K562 (cell line): ENCODE measurements around the gene DRICH1. TPM values are rescaled to one million over a fixed set of nuclear protein-coding genes. Genes with fewer than 3 reads are reported as not detected.

ENCODE experiments used
- ATAC-seq: fragments of 200-7000 bp; cut with Tn5 transposase; 3 replicates; pipeline ENCODE4 v1.9.1; 2020; ENCODE audit warnings: moderate library complexity
- BruUV-seq: library from RNA; stranded (reverse); fragments of 400-500 nt; replicated peaks from 2 replicates; lab custom pipeline; 2021; lab: Mats Ljungman, UMichigan
- CTCF ChIA-PET: fragments of 300-600 bp; formaldehyde crosslinking; extraction: SDS; loops from one replicate; lab custom pipeline; 2021; ENCODE audit warnings: low intra/inter-chr PET ratio; lab: Yijun Ruan, JAX
- POLR2A ChIA-PET: fragments of 300-600, 350-650 bp; sonication (Branson Sonifier 250); formaldehyde crosslinking; extraction: SDS; loops from one replicate; lab custom pipeline; 2021; ENCODE audit warnings: antibody characterized with exemption, inconsistent platforms; lab: Yijun Ruan, JAX
- DNase-seq, 4 experiments: peaks; one replicate each; pipeline versions ENCODE4 v3.0.0 to v3.0.0-alpha.2; 2011 to 2018; ENCODE audit warnings: low spot score in 3 of 4, mixed read lengths in 3 of 4; ENCODE audit errors: extremely low read depth in 1 of 4
- FAIRE-seq: peaks from 2 replicates; lab custom pipeline; 2011; peaks lifted over from hg19 to GRCh38; lab: Jason Lieb, UNC
- H2AFZ ChIP-seq: 2 replicates; pipeline ENCODE4 v1.6.0; 2011; ENCODE audit warnings: low read depth, low read length, control low read depth, inconsistent platforms
- H3K27ac ChIP-seq: fragments of 200-600 bp; 3 replicates; pipeline ENCODE4 v1.8.0; 2011; ENCODE audit warnings: low read depth, mild to moderate bottlenecking, control low read depth, inconsistent platforms, low read length, moderate library complexity, mixed read lengths; ENCODE audit errors: extremely low read depth
- H3K27me3 ChIP-seq, 2 experiments: fragments of 300-600 bp in 1 of 2; 2 replicates in 1 of 2; 3 replicates in 1 of 2; pipeline versions ENCODE4 v1.6.0 to v1.8.0; 2011; ENCODE audit warnings: inconsistent platforms in 2 of 2, low read length in 2 of 2, mild to moderate bottlenecking in 1 of 2, mixed read lengths in 1 of 2, moderate library complexity in 1 of 2; ENCODE audit not compliant: control insufficient read depth in 2 of 2, insufficient read depth in 2 of 2
- H3K36me3 ChIP-seq: fragments of 300-600 bp; 3 replicates; pipeline ENCODE4 v1.8.0; 2011; ENCODE audit warnings: mild to moderate bottlenecking, low read length, inconsistent platforms; ENCODE audit not compliant: control insufficient read depth, insufficient read depth
- H3K4me1 ChIP-seq, 2 experiments: fragments of 200-600 bp in 1 of 2; replicated peaks in 1 of 2; 2 replicates in 1 of 2; 3 replicates in 1 of 2; pipeline versions ENCODE4 v1.5.1 to v1.8.0; 2011; ENCODE audit warnings: inconsistent platforms in 2 of 2, low read length in 2 of 2, mild to moderate bottlenecking in 1 of 2, mixed read lengths in 1 of 2, moderate library complexity in 1 of 2; ENCODE audit not compliant: control insufficient read depth in 2 of 2, insufficient read depth in 2 of 2
- H3K4me2 ChIP-seq: 2 replicates; pipeline ENCODE4 v1.6.1; 2011; ENCODE audit warnings: low read length, control low read depth, inconsistent platforms, mixed read lengths; ENCODE audit not compliant: insufficient read depth
- H3K4me3 ChIP-seq: fragments of 200-600 bp; sonication (generic), shearing (Covaris generic); 2 replicates; pipeline ENCODE4 v1.5.1; 2016; ENCODE audit warnings: control low read depth, inconsistent platforms
- H3K79me2 ChIP-seq: fragments of 200-600 bp; 3 replicates; pipeline ENCODE4 v1.8.0; 2011; ENCODE audit warnings: low read length, inconsistent platforms; ENCODE audit not compliant: control insufficient read depth, insufficient read depth
- H3K9ac ChIP-seq, 2 experiments: 2 replicates each; pipeline versions ENCODE4 v1.6.0 to v1.6.1; 2011; ENCODE audit warnings: low read depth in 2 of 2, low read length in 2 of 2, control low read depth in 1 of 2, inconsistent platforms in 1 of 2, mild to moderate bottlenecking in 1 of 2, mixed read lengths in 1 of 2; ENCODE audit not compliant: insufficient read depth in 1 of 2
- H3K9me1 ChIP-seq: one replicate; pipeline ENCODE4 v1.6.0; 2011; ENCODE audit warnings: inconsistent platforms, mild to moderate bottlenecking, low read length, moderate library complexity; ENCODE audit not compliant: control insufficient read depth, insufficient read depth
- H3K9me3 ChIP-seq: replicated peaks from 2 replicates; pipeline ENCODE4 v1.5.1; 2011; ENCODE audit warnings: low read depth, low read length, inconsistent platforms; ENCODE audit not compliant: control insufficient read depth, insufficient read depth
- H4K20me1 ChIP-seq: replicated peaks from 2 replicates; pipeline ENCODE4 v1.6.1; 2011; ENCODE audit warnings: low read length, inconsistent platforms, mixed read lengths; ENCODE audit not compliant: control insufficient read depth, insufficient read depth
- EZH2 ChIP-seq: IDR thresholded peaks from 2 replicates; pipeline ENCODE4 v1.6.1; 2012; ENCODE audit warnings: low read depth, mild to moderate bottlenecking, inconsistent platforms, low read length, borderline replicate concordance
- HNRNPH1 ChIP-seq: fragments of 200-400 bp; formaldehyde crosslinking; optimal IDR thresholded peaks from 2 replicates; pipeline ENCODE3; 2017; ENCODE audit warnings: low read depth, mild to moderate bottlenecking, low read length, moderate library complexity
- MTA2 ChIP-seq: fragments of 450-650 bp; IDR thresholded peaks from 2 replicates; pipeline ENCODE4 v1.6.1; 2016; ENCODE audit warnings: low read depth
- NCOA2 ChIP-seq, 2 experiments: fragments of 450-650 bp; IDR thresholded peaks; 2 replicates each; pipeline ENCODE4 v1.6.1; 2018; ENCODE audit warnings: mild to moderate bottlenecking in 2 of 2, moderate library complexity in 1 of 2; ENCODE audit not compliant: partially characterized antibody in 2 of 2
- ZFX ChIP-seq: sonication (generic); formaldehyde crosslinking; IDR thresholded peaks from 2 replicates; pipeline ENCODE4 v1.8.0; 2022; ENCODE audit warnings: mild to moderate bottlenecking, missing genetic modification reagents, moderate library complexity
- ZNF224 ChIP-seq: sonication (generic); formaldehyde crosslinking; IDR thresholded peaks from 2 replicates; pipeline ENCODE4 v1.8.0; 2022; ENCODE audit warnings: mild to moderate bottlenecking, missing genetic modification reagents
- ZNF584 ChIP-seq: fragments of 200-800 bp; sonication (Bioruptor generic); IDR thresholded peaks from 2 replicates; pipeline ENCODE4 v1.6.1; 2016; ENCODE audit warnings: low read depth, mild to moderate bottlenecking, missing genetic modification characterization, missing compliant biosample characterization
- WGBS: fragments of 100-300 bp; shearing (Covaris generic); methylation state at CpG from one replicate; pipeline ENCODE4 v1.1.6; 2016; ENCODE audit warnings: low coverage, mixed read lengths; ENCODE audit not compliant: insufficient coverage; ENCODE audit errors: missing lambda C conversion rate; 5-methylcytosine and 5-hydroxymethylcytosine counted together
- in situ Hi-C: fragments of 300-500 bp; cut with MboI; formaldehyde crosslinking; loops from 4 replicates; pipeline ENCODE4 v1.15.0; 2018; ENCODE audit warnings: inconsistent platforms, mixed read lengths
- intact Hi-C: fragments of 100-400 bp; cut with micrococcal nuclease; formaldehyde crosslinking; loops from 2 replicates; pipeline ENCODE4 v1.14.2; 2022
- polyA plus RNA-seq, 8 experiments: library from polyadenylated mRNA; depleted of rRNA in 4 of 8; stranded (reverse) in 5 of 8; unstranded in 3 of 8; fragments of >200 nt; fragmentation: Nextera tagmentation in 2 of 8; fragmentation: Illumina TruSeq in 1 of 8; extraction: Ambion mirVana in 2 of 8; extraction: Trizol in 1 of 8; gene quantifications; 2 replicates each; pipeline versions ENCODE4 v1.2.1 to v1.2.3, GENCODE V29; 2011 to 2014; ENCODE audit warnings: inconsistent platforms in 1 of 8, missing spikeins in 1 of 8
- total RNA-seq, 7 experiments: library from RNA; depleted of rRNA in 6 of 7; stranded (reverse); fragments of >200 nt in 6 of 7; fragmentation: Illumina TruSeq in 2 of 7; extraction: Trizol in 2 of 7; gene quantifications; 2 replicates each; pipeline versions ENCODE4 v1.2.1 to v1.2.3, GENCODE V29; 2011 to 2021; ENCODE audit warnings: low replicate concordance in 1 of 7
- TF ChIP-seq, protein P1 (sequence below): IDR thresholded peaks from 2 replicates; pipeline ENCODE4 v1.6.1; 2011; ENCODE audit warnings: borderline replicate concordance, low read depth, mild to moderate bottlenecking, moderate library complexity, low read length; ENCODE audit not compliant: insufficient read depth, poor library complexity, severe bottlenecking
- TF ChIP-seq, protein P2 (sequence below): fragments of 250-450 bp; sonication (Bioruptor Pico); IDR thresholded peaks from 2 replicates; pipeline ENCODE4 v1.5.0; 2021
- TF ChIP-seq, protein P3 (sequence below): fragments of 250-450 bp; sonication (Bioruptor Pico); IDR thresholded peaks from 2 replicates; pipeline ENCODE4 v1.4.0; 2020; ENCODE audit warnings: borderline replicate concordance

DRICH1 gene
- total and polyA plus RNA-seq, 9 of the 15 experiments (the other 6 are each of a cell fraction or from before 2014, with no cell fraction given): 0.07 to 0.36 (median 0.14) TPM; not detected in 2

DNA sequence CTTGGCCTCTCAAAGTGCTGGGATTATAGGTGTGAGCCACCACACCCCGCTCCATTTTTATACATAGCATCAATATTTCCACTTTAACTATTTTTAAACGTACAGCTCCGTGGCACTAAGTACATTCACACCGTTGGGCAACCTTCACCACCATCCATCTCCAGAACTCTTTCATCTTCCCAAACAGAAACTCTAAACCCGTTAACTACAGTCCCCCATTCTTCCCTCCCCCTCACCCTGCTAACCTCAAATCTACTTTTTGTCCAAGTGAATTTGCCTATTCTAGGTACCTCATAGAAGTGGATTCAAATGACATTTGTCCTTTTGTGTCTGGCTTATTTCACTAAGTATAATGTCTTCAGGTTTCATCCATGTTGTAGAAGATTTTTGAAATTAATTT is 55.4 kb downstream of the DRICH1 start:
- CTCF ChIA-PET: no interaction called here
- peaks cover 0 to 12% of the 10 kb centered on the region in 2 experiments; a peak in 2 of 5 replicates for H3K4me1 ChIP-seq
- H3K9me1 ChIP-seq: no peaks in the 10 kb centered on the region
- H3K79me2 ChIP-seq: no peaks in the 10 kb centered on the region
- WGBS: 1% methylated on average over 5 of the region's 5 CpGs
- intact Hi-C loops (no loop called here), in situ Hi-C loops (loop anchor here (25.0 kb wide), 2 partner anchors 414 to 614 kb away; no protein-coding TSS in a partner anchor)
- FAIRE-seq (no peak), DNase-seq (no peak), ATAC-seq (no peak)
- H3K4me3 ChIP-seq: no peak overlapping the region
- H3K27me3 ChIP-seq: no peaks in the 10 kb centered on the region
- no peak overlapping the region for H3K4me2 ChIP-seq
- H3K9me3 ChIP-seq: no peaks in the 10 kb centered on the region
- POLR2A ChIA-PET: no interaction called here
- BruUV-seq: no TSS peak
- no peaks in the 10 kb centered on the region for H3K36me3 ChIP-seq
- H3K27ac ChIP-seq: no peak overlapping the region
- no peak for TF ChIP-seq EZH2
- TF ChIP-seq, protein P1, sequence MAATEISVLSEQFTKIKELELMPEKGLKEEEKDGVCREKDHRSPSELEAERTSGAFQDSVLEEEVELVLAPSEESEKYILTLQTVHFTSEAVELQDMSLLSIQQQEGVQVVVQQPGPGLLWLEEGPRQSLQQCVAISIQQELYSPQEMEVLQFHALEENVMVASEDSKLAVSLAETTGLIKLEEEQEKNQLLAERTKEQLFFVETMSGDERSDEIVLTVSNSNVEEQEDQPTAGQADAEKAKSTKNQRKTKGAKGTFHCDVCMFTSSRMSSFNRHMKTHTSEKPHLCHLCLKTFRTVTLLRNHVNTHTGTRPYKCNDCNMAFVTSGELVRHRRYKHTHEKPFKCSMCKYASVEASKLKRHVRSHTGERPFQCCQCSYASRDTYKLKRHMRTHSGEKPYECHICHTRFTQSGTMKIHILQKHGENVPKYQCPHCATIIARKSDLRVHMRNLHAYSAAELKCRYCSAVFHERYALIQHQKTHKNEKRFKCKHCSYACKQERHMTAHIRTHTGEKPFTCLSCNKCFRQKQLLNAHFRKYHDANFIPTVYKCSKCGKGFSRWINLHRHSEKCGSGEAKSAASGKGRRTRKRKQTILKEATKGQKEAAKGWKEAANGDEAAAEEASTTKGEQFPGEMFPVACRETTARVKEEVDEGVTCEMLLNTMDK: no peak
- no peaks in the 10 kb centered on the region for H4K20me1 ChIP-seq
- H2AFZ ChIP-seq: no peak overlapping the region
- no peak overlapping the region for H3K9ac ChIP-seq

DNA sequence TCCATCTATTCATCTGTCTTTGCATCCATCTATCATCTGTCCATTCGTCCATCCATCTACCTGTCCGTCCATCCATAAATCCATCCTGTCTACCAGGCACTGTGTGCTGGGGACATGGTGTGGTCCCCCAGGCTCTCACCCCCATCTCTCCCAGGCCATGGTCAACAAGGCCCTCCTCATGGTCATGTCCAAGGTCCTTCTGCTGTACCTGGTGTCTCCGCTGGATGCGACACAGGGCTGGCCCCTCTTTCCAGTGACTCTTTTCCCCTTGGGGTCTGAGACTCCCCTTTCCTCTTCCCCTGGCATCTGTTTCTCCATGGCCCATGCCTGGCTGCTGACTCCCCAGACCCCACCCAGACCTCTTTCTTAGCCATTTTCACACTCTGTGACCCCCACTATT is 56.5 kb downstream of the DRICH1 start:
- H3K9ac ChIP-seq: no peak overlapping the region
- H3K9me3 ChIP-seq: no peaks in the 10 kb centered on the region
- H3K36me3 ChIP-seq: no peaks in the 10 kb centered on the region
- H4K20me1 ChIP-seq: no peaks in the 10 kb centered on the region
- ChIA-PET POLR2A (no interaction called here), CTCF (no interaction called here)
- no peaks in the 10 kb centered on the region for H3K79me2 ChIP-seq
- H3K27me3 ChIP-seq: no peaks in the 10 kb centered on the region
- intact Hi-C loops (no loop called here), in situ Hi-C loops (loop anchor here (25.0 kb wide), 2 partner anchors 413 to 613 kb away; no protein-coding TSS in a partner anchor)
- no peak overlapping the region for H3K4me2 ChIP-seq
- peaks cover 0 to 8% of the 10 kb centered on the region in 2 experiments; a peak in 2 of 5 replicates for H3K4me1 ChIP-seq
- DNase-seq (no peak), ATAC-seq (no peak), FAIRE-seq (no peak)
- BruUV-seq: no TSS peak
- no peak overlapping the region for H3K4me3 ChIP-seq
- 23% methylated on average over 4 of the region's 4 CpGs for WGBS
- no peak overlapping the region for H3K27ac ChIP-seq
- H2AFZ ChIP-seq: no peak overlapping the region
- H3K9me1 ChIP-seq: no peaks in the 10 kb centered on the region
- no peak for TF ChIP-seq HNRNPH1
- TF ChIP-seq MTA2: no peak
- TF ChIP-seq, protein P2, sequence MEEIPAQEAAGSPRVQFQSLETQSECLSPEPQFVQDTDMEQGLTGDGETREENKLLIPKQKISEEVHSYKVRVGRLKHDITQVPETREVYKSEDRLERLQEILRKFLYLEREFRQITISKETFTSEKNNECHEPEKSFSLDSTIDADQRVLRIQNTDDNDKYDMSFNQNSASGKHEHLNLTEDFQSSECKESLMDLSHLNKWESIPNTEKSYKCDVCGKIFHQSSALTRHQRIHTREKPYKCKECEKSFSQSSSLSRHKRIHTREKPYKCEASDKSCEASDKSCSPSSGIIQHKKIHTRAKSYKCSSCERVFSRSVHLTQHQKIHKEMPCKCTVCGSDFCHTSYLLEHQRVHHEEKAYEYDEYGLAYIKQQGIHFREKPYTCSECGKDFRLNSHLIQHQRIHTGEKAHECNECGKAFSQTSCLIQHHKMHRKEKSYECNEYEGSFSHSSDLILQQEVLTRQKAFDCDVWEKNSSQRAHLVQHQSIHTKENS (CRISPR knock-in tag): no peak
- TF ChIP-seq, protein P3, sequence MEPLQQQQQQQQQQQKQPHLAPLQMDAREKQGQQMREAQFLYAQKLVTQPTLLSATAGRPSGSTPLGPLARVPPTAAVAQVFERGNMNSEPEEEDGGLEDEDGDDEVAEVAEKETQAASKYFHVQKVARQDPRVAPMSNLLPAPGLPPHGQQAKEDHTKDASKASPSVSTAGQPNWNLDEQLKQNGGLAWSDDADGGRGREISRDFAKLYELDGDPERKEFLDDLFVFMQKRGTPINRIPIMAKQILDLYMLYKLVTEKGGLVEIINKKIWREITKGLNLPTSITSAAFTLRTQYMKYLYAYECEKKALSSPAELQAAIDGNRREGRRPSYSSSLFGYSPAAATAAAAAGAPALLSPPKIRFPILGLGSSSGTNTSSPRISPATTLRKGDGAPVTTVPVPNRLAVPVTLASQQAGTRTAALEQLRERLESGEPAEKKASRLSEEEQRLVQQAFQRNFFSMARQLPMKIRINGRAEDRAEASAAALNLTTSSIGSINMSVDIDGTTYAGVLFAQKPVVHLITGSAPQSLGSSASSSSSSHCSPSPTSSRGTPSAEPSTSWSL (CRISPR knock-in tag): no peak
- TF ChIP-seq ZFX: no peak
- no peak for TF ChIP-seq ZNF584 (CRISPR knock-in tag)
- no peak for TF ChIP-seq ZNF224
- TF ChIP-seq NCOA2 (IDR thresholded peaks at IDR 0.05; ENCODE audit: partially characterized antibody in 2 of 2): no peak
